SK-N-MC (cell line): ENCODE measurements around the gene ARMC8.

Experiments
- DNase-seq: peaks from one replicate; pipeline ENCODE4 v3.0.0-alpha.2; 2011; ENCODE audit warnings: low read depth, low spot score
- H3K27ac ChIP-seq: fragments of 200-600 bp; sonication (generic); 2 replicates; pipeline ENCODE4 v1.5.1; 2016; ENCODE audit warnings: mixed run types
- H3K36me3 ChIP-seq: fragments of 200-600 bp; sonication (generic); 2 replicates; pipeline ENCODE4 v1.6.1; 2017; ENCODE audit warnings: antibody characterized with exemption, low read length, mixed read lengths; ENCODE audit not compliant: insufficient read depth
- H3K4me3 ChIP-seq: fragments of 200-600 bp; sonication (generic); 2 replicates; pipeline ENCODE4 v1.5.1; 2016
- H3K9ac ChIP-seq: fragments of 200-600 bp; sonication (generic); 2 replicates; pipeline ENCODE4 v1.8.0; 2017; ENCODE audit warnings: mixed run types, mixed read lengths; ENCODE audit not compliant: insufficient read length
- H3K9me3 ChIP-seq: fragments of 200-600 bp; sonication (generic); 2 replicates; pipeline ENCODE4 v1.6.1; 2017; ENCODE audit warnings: low read depth, mild to moderate bottlenecking, antibody characterized with exemption, low read length, moderate library complexity, mixed read lengths
- EZH2 ChIP-seq: fragments of 200-600 bp; sonication (generic); IDR thresholded peaks from one replicate; pipeline ENCODE4 v1.6.1; 2017; ENCODE audit warnings: antibody characterized with exemption
- FOXP2 ChIP-seq: optimal IDR thresholded peaks from 2 replicates; pipeline ENCODE3; 2011; ENCODE audit warnings: mild to moderate bottlenecking, moderate library complexity; ENCODE audit not compliant: insufficient read depth; ENCODE audit errors: extremely low read length, control extremely low read depth
- POLR2AphosphoS5 ChIP-seq: IDR thresholded peaks from 2 replicates; pipeline ENCODE4 v1.6.1; 2012; ENCODE audit warnings: mild to moderate bottlenecking, low read depth, low read length, borderline replicate concordance

Gene ARMC8

DNA sequence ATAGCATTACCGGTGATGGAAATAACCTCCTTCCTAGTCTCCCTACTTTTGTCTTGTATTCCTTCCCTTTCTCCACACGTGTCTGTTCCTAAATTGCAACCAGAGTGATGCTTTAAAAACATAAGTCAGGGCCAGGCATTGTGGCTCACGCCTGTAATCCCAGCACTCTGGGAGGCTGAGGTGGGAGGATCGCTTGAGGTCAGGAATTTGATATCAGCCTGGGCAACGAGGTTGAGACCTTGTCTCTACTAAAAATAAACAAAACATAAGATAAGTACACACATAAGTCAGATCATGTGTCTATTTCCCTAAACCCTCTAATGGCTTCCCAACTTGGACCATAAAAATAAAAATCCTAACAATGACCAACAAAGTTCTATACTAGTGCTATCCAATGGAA is 18.4 kb downstream of the ARMC8 start:
- Histone ChIP-seq H3K27ac (no peak overlapping the region), H3K4me3 (no peak overlapping the region), H3K9ac (no peak overlapping the region), H3K36me3 (peaks cover 40% of the 10 kb centered on the region), H3K9me3 (peaks cover 3% of the 10 kb centered on the region; the same call in 1 of the 2 replicates)
- TF ChIP-seq EZH2: no peak
- TF ChIP-seq POLR2AphosphoS5: no peak
- no peak for TF ChIP-seq FOXP2
- DNase-seq: no peak

- no peak for DNase-seq
- Histone ChIP-seq H3K27ac (no peak overlapping the region), H3K9ac (no peak overlapping the region), H3K36me3 (peaks cover 40% of the 10 kb centered on the region), H3K4me3 (no peak overlapping the region), H3K9me3 (peaks cover 3% of the 10 kb centered on the region; the same call in 1 of the 2 replicates)
- no peak for TF ChIP-seq POLR2AphosphoS5
- TF ChIP-seq EZH2: no peak
- TF ChIP-seq FOXP2: no peak
These were observed 19.1 kb downstream of the ARMC8 start for GRCh38 chr3:138206196-138206595.

GRCh38 chr3:138210528-138210927 is 23.4 kb downstream of the ARMC8 start:
- Histone ChIP-seq H3K36me3 (peaks cover 36% of the 10 kb centered on the region), H3K27ac (no peak overlapping the region), H3K9ac (no peak overlapping the region), H3K9me3 (peaks cover 3% of the 10 kb centered on the region; the same call in 1 of the 2 replicates), H3K4me3 (no peak overlapping the region)
- no peak for DNase-seq
- TF ChIP-seq EZH2 (no peak), FOXP2 (no peak), POLR2AphosphoS5 (no peak)

- TF ChIP-seq FOXP2: no peak
- TF ChIP-seq POLR2AphosphoS5: no peak
- TF ChIP-seq EZH2: no peak
These were observed 26.4 kb downstream of the ARMC8 start for GRCh38 chr3:138213398-138214085.

GRCh38 chr3:138219255-138219654 is 32.2 kb downstream of the ARMC8 start:
- Histone ChIP-seq H3K4me3 (no peak overlapping the region), H3K27ac (no peak overlapping the region), H3K9me3 (no peaks in the 10 kb centered on the region), H3K9ac (no peak overlapping the region), H3K36me3 (peaks cover 33% of the 10 kb centered on the region)
- no peak for DNase-seq
- TF ChIP-seq POLR2AphosphoS5 (no peak), EZH2 (no peak), FOXP2 (no peak)

More at GRCh38 chr3:138213398-138214085, 26.4 kb downstream of the ARMC8 start:
- DNase-seq: no peak
- Histone ChIP-seq H3K9ac (no peak overlapping the region), H3K36me3 (peaks cover 22% of the 10 kb centered on the region), H3K9me3 (no peaks in the 10 kb centered on the region), H3K4me3 (no peak overlapping the region), H3K27ac (no peak overlapping the region)

- TF ChIP-seq FOXP2 (no peak), EZH2 (no peak), POLR2AphosphoS5 (no peak)
- peaks cover 39% of the 10 kb centered on the region for H3K36me3 ChIP-seq
These were observed 33.1 kb downstream of the ARMC8 start for GRCh38 chr3:138220242-138220641.

DNA sequence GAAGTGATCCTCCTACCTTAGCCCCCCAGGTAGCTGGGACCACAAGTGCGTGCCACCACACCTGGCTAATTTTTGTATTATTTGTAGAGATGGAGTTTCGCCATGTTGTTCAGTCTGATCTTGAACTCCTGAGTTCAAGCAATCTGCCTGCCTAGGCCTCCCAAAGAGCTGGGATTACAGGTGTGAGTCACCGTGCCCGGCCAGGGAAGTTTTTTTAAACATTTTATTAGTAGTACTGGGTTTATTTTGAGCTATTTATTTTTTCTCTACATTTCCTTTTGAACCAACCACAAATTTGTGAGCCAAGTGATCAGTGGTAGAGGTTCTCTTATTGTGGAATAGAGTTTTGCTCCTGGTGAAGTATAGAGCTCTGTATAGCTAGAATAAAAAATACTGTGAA is 33.7 kb downstream of the ARMC8 start:
- DNase-seq: no peak
- H3K9me3 ChIP-seq: no peaks in the 10 kb centered on the region
- H3K27ac ChIP-seq: no peak overlapping the region
- H3K36me3 ChIP-seq: peaks cover 44% of the 10 kb centered on the region
- no peak overlapping the region for H3K4me3 ChIP-seq
- H3K9ac ChIP-seq: no peak overlapping the region
- TF ChIP-seq EZH2 (no peak), FOXP2 (no peak), POLR2AphosphoS5 (no peak)

More at GRCh38 chr3:138220242-138220641, 33.1 kb downstream of the ARMC8 start:
- H3K9ac ChIP-seq: no peak overlapping the region
- H3K4me3 ChIP-seq: no peak overlapping the region
- H3K9me3 ChIP-seq: no peaks in the 10 kb centered on the region
- DNase-seq: no peak
- H3K27ac ChIP-seq: no peak overlapping the region

DNA sequence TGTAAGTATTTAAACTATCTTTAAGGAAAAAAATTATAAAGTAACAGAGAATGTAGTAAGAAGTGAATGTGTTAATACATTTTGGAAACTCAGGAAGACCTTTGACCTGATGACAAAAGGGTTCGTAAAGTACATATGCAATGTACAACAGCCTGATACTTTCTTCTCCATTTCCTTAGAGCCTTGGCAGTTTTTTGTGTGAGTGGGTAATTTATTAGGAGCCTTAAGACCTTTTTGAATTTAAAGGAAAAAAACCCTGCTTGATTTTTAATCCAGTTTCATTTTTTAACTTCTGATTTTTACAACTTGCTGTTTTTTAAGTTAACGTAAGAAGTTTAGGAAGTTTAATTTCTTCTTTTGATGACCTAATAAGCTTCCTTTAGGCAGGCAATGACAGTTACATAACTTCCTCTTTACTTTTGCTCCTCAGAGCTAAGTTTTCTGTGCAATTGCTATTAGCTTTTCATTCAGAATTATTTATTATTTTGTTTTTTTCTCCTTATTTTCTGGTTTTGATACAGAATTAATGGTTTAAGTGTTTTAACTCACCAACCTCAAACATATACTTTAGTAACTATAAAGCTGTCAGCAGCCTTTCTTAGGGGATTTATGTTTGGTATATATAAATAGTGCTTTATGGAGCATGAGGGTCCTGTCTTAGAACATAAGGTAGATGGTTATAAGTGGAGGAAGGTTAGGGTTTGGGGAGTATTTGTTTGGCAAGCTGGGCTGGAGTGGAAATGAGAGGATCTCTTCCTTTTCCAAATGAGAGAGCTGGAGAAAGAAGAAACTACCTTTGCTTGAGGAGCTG is 35.2 kb downstream of the ARMC8 start:
- Histone ChIP-seq H3K27ac (no peak overlapping the region), H3K4me3 (no peak overlapping the region), H3K9me3 (no peaks in the 10 kb centered on the region), H3K36me3 (peaks cover 55% of the 10 kb centered on the region), H3K9ac (no peak overlapping the region)
- no peak for TF ChIP-seq FOXP2
- no peak for DNase-seq
